Measurements from ENCODE around the gene GRIN1. TPM values are rescaled to one million over a fixed set of nuclear protein-coding genes. Genes with fewer than 3 reads are reported as not detected.

Gene GRIN1
- total RNA-seq, 4 donors from 2014 or later: not detected

- TF ChIP-seq, protein P1, sequence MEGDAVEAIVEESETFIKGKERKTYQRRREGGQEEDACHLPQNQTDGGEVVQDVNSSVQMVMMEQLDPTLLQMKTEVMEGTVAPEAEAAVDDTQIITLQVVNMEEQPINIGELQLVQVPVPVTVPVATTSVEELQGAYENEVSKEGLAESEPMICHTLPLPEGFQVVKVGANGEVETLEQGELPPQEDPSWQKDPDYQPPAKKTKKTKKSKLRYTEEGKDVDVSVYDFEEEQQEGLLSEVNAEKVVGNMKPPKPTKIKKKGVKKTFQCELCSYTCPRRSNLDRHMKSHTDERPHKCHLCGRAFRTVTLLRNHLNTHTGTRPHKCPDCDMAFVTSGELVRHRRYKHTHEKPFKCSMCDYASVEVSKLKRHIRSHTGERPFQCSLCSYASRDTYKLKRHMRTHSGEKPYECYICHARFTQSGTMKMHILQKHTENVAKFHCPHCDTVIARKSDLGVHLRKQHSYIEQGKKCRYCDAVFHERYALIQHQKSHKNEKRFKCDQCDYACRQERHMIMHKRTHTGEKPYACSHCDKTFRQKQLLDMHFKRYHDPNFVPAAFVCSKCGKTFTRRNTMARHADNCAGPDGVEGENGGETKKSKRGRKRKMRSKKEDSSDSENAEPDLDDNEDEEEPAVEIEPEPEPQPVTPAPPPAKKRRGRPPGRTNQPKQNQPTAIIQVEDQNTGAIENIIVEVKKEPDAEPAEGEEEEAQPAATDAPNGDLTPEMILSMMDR (IDR thresholded peaks at IDR 0.05; ENCODE audit: low read depth): no peak
Observed at GRCh38 chr9:137139468-137140150, 655 bp downstream of the GRIN1 start.

DNA sequence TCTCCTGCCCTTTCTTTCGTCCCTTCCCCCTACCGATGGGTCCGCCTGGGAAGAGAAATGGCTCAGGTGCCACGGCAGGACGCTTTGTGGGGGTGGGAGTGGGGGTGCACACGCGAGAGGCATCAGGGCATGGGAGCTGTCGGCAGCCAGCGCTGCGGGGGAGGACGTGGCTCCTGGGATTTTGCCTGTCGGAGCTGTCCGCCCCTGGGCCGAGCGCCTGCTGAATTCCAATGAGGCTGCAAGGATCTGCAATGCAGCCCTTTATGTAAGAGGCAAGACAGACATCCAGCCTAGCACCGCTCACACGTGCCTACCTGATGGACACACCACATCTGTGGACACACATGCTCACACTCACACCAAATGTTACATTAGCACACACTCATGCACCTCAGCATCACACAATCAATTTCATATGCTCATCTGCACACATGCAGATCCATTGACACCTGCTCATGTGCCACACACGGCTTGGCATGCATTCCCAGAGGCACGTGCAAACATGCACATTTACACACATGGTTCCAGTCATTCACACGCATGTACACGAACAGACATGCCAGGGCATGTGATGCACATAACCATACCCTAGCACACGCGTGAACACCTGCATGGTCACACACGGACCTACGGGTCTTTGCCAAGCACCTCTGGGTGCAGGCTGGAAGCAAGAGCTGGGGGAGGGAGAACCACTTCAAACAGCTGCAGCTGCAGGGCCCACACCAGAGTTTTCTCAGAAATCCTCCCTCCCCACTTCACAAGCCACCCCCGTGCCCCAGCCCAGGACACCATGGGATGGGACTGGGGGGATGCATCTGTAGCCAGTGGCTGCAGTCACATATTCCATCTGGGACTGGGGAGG, 1.4 kb downstream of the GRIN1 start:
- TF ChIP-seq, protein P1 (IDR thresholded peaks at IDR 0.05; ENCODE audit: low read depth): no peak

GRCh38 chr9:137141050-137141810, 2.3 kb downstream of the GRIN1 start:
- TF ChIP-seq, protein P1 (IDR thresholded peaks at IDR 0.05; ENCODE audit: low read depth): no peak

DNA sequence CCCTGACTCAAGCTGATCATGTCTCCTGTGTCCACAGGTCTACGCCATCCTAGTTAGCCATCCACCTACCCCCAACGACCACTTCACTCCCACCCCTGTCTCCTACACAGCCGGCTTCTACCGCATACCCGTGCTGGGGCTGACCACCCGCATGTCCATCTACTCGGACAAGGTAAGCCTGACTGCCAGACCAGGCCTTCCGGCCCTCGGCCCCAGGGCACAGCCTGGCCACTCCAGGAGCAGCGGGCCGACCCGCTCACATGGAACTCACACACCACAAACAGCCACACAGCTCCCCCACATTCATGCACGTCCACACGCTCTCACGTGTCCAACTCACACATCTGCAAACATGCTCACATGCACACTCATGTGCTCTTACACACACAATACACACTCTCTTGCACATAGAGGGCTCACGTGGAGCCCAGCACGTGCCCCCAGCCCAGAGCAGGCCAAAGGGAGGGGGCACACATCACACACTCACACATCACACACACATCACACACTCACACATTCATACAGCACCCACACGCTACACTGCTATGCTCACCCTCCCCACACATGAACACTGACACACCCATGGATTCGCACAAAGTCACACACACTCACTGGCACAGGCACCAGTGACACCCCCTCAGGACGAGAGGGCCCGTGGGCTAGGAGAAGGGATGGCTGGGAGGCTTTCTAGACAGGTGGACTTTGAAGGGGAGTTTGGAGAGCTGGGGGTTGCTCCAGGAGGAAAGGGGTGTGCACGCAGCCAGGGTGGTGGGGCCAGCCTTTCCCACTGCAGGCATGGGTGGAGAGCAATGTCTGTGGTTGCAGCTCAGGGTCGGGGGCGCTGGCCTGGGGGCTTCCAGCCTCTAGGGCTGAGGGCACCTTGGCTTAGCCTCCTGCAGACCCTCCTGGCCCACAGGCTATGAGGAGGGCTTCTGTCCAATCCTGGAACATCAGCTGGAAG, 3.3 kb downstream of the GRIN1 start:
- TF ChIP-seq, protein P1 (IDR thresholded peaks at IDR 0.05; ENCODE audit: low read depth): no peak

- TF ChIP-seq, protein P1 (IDR thresholded peaks at IDR 0.05; ENCODE audit: low read depth): no peak
Observed at GRCh38 chr9:137143459-137143858, 4.5 kb downstream of the GRIN1 start.

- TF ChIP-seq, protein P1 (IDR thresholded peaks at IDR 0.05; ENCODE audit: low read depth): no peak
Observed at GRCh38 chr9:137145731-137146526, 7.0 kb downstream of the GRIN1 start.

All from subcutaneous adipose tissue (tissue), 4 donors.